Astrocyte (in vitro differentiated cells and primary cell): ENCODE data around the gene CCND1. TPM values are rescaled to one million over a fixed set of nuclear protein-coding genes. Genes with fewer than 3 reads are reported as not detected.

Experiments
- DNase-seq: peaks from one replicate; pipeline ENCODE4 v3.0.0-alpha.2; 2010; ENCODE audit warnings: low read depth
- FAIRE-seq: peaks from 2 replicates; lab custom pipeline; 2011; peaks lifted over from hg19 to GRCh38; lab: Jason Lieb, UNC
- H2AFZ ChIP-seq: 2 replicates; pipeline ENCODE4 v1.6.0; 2012; ENCODE audit warnings: low read depth, low read length, inconsistent platforms
- H3K27ac ChIP-seq: 2 replicates; pipeline ENCODE4 v1.5.1; 2011; ENCODE audit warnings: low read depth, low read length, inconsistent platforms
- H3K27me3 ChIP-seq: 2 replicates; pipeline ENCODE4 v1.6.0; 2011; ENCODE audit warnings: low read length, inconsistent platforms; ENCODE audit not compliant: insufficient read depth
- H3K36me3 ChIP-seq: 2 replicates; pipeline ENCODE4 v1.5.1; 2011; ENCODE audit warnings: low read length, inconsistent platforms; ENCODE audit not compliant: insufficient read depth
- H3K4me1 ChIP-seq: 2 replicates; pipeline ENCODE4 v1.5.1; 2011; ENCODE audit warnings: low read length, inconsistent platforms; ENCODE audit not compliant: insufficient read depth
- H3K4me2 ChIP-seq: 2 replicates; pipeline ENCODE4 v1.6.0; 2012; ENCODE audit warnings: low read length, inconsistent platforms
- H3K4me3 ChIP-seq: 2 replicates; pipeline ENCODE4 v1.5.1; 2011; ENCODE audit warnings: low read depth, mild to moderate bottlenecking, low read length, inconsistent platforms; ENCODE audit not compliant: insufficient read depth
- H3K79me2 ChIP-seq: 2 replicates; pipeline ENCODE4 v1.6.0; 2012; ENCODE audit warnings: mild to moderate bottlenecking, low read length, inconsistent platforms; ENCODE audit not compliant: insufficient read depth
- H3K9ac ChIP-seq: 2 replicates; pipeline ENCODE4 v1.6.0; 2012; ENCODE audit warnings: mild to moderate bottlenecking, low read length, inconsistent platforms
- H3K9me3 ChIP-seq: 2 replicates; pipeline ENCODE4 v1.5.1; 2012; ENCODE audit warnings: low read depth, mild to moderate bottlenecking, low read length, inconsistent platforms; ENCODE audit not compliant: insufficient read depth
- H4K20me1 ChIP-seq: 2 replicates; pipeline ENCODE4 v1.6.0; 2012; ENCODE audit warnings: low read length, inconsistent platforms; ENCODE audit not compliant: insufficient read depth
- H3K27ac Mint-ChIP-seq: one replicate; pipeline ENCODE4 v1.8.0; 2021; ENCODE audit warnings: mild to moderate bottlenecking, mixed read lengths; ENCODE audit not compliant: unreplicated experiment
- H3K27me3 Mint-ChIP-seq: one replicate; pipeline ENCODE4 v1.8.0; 2021; ENCODE audit warnings: low read depth, mixed read lengths; ENCODE audit not compliant: unreplicated experiment
- H3K36me3 Mint-ChIP-seq: one replicate; pipeline ENCODE4 v1.8.0; 2021; ENCODE audit warnings: low read depth, mixed read lengths; ENCODE audit not compliant: unreplicated experiment
- H3K4me1 Mint-ChIP-seq: one replicate; pipeline ENCODE4 v1.8.0; 2021; ENCODE audit warnings: low read depth, mixed read lengths; ENCODE audit not compliant: unreplicated experiment
- H3K4me3 Mint-ChIP-seq: one replicate; pipeline ENCODE4 v1.8.0; 2021; ENCODE audit warnings: mild to moderate bottlenecking, moderate library complexity, mixed read lengths; ENCODE audit not compliant: unreplicated experiment
- H3K9me3 Mint-ChIP-seq: one replicate; pipeline ENCODE4 v1.8.0; 2021; ENCODE audit warnings: mild to moderate bottlenecking, mixed read lengths; ENCODE audit not compliant: unreplicated experiment
- CTCF ChIP-seq: IDR thresholded peaks from 2 replicates; pipeline ENCODE4 v1.5.1; 2011; ENCODE audit warnings: low read depth, mild to moderate bottlenecking, inconsistent platforms, low read length, moderate library complexity; ENCODE audit not compliant: insufficient read depth
- EZH2 ChIP-seq: IDR thresholded peaks from 2 replicates; pipeline ENCODE4 v1.6.1; 2012; ENCODE audit warnings: mild to moderate bottlenecking, low read length, inconsistent platforms; ENCODE audit not compliant: insufficient read depth
- total RNA-seq: library from RNA; stranded (reverse); gene quantifications from 2 replicates; pipeline ENCODE4 v1.2.1, GENCODE V29; 2021

Gene CCND1
- total RNA-seq, 1 donor from 2014 or later = 482 TPM

DNA sequence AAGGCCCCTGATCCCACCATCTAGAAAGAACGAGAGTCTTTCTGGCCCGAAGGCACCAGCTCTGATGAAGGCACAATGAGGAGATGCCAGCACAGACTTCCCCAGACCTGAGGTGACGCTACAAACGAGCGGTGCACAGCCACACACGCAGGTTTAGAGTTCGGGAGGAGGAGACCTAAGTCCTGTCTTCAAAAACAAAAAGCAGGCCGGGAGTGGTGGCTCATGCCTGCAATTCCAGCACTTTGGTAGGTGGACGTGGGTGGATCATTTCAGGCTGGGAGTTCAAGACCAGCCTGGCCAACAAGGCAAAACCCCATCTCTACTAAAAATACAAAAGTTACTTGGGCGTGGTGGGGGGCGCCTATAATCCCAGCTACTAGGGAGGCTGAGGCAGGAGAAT is 24.7 kb downstream of the CCND1 start:
- FAIRE-seq (no peak), DNase-seq (no peak)
- Histone ChIP-seq H2AFZ (no peak overlapping the region), H3K79me2 (peaks cover 5% of the 10 kb centered on the region), H3K4me1 (peaks cover 8% of the 10 kb centered on the region), H3K4me3 (no peak overlapping the region), H3K4me2 (no peak overlapping the region), H3K36me3 (peaks cover 18% of the 10 kb centered on the region), H3K27me3 (no peaks in the 10 kb centered on the region), H4K20me1 (peaks cover 33% of the 10 kb centered on the region), H3K27ac (no peak overlapping the region), H3K9ac (no peak overlapping the region), H3K9me3 (no peaks in the 10 kb centered on the region)
- Mint-ChIP-seq H3K27ac (no peak overlapping the region), H3K36me3 (peaks cover 31% of the 10 kb centered on the region), H3K27me3 (peaks cover 2% of the 10 kb centered on the region), H3K4me1 (peaks cover 5% of the 10 kb centered on the region), H3K9me3 (no peaks in the 10 kb centered on the region), H3K4me3 (no peak overlapping the region)
- TF ChIP-seq CTCF (no peak), EZH2 (no peak)

- no peak overlapping the region for H3K4me3 Mint-ChIP-seq
- Histone ChIP-seq H3K27ac (no peak overlapping the region), H4K20me1 (peaks cover 34% of the 10 kb centered on the region), H3K9ac (no peak overlapping the region), H3K9me3 (no peaks in the 10 kb centered on the region), H3K36me3 (peaks cover 20% of the 10 kb centered on the region), H3K79me2 (peaks cover 5% of the 10 kb centered on the region), H2AFZ (no peak overlapping the region), H3K4me2 (no peak overlapping the region), H3K27me3 (no peaks in the 10 kb centered on the region), H3K4me3 (no peak overlapping the region), H3K4me1 (peaks cover 8% of the 10 kb centered on the region)
- H3K4me1 Mint-ChIP-seq = peaks cover 5% of the 10 kb centered on the region
- peaks cover 2% of the 10 kb centered on the region for H3K27me3 Mint-ChIP-seq
- no peaks in the 10 kb centered on the region for H3K9me3 Mint-ChIP-seq
- H3K27ac Mint-ChIP-seq = no peak overlapping the region
- DNase-seq = no peak
- FAIRE-seq = no peak
- TF ChIP-seq CTCF = no peak
- H3K36me3 Mint-ChIP-seq = peaks cover 31% of the 10 kb centered on the region
Observed at GRCh38 chr11:69666261-69666660, 25.3 kb downstream of the CCND1 start.

DNA sequence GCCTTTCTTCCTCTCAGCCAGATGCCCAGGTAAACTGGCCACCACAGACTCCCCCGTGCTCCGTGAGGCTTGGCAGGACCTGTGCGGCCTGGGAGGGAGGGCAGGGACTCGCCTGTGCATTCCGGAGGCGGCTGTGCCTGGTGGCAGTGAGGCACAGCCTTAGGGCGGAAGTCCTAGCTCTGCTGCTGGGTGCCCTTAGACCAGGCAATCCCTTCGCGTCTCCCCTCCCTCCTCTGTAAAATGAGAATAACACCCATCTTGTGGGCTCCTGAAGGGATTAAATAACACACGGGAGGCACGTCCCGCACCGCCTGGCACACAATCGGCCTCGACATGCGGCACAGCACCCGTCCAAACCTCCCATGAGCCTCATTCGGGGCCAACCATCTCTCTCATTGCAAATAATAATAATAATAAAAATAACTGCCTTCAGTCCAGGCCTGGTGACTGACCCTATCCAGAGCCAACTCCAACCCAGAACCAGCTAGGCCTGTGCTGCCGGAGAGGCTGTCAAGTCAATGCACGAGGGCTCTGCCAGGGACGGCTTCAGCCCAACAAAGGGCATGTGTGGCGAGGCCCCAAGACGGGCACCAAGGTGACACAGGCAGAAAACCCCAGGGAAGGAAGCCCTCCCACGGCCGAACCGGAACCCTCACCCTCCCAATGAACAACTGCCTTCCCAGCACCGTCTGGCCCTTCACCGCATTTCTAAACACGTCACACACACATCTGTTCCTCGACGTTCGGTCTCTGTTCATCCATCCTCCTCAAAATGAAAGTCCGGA is 26.0 kb downstream of the CCND1 start:
- H4K20me1 ChIP-seq = peaks cover 34% of the 10 kb centered on the region
- no peak overlapping the region for H3K4me3 ChIP-seq
- DNase-seq (no peak), FAIRE-seq (no peak)
- H3K4me1 Mint-ChIP-seq = peaks cover 4% of the 10 kb centered on the region
- peaks cover 8% of the 10 kb centered on the region for H3K4me1 ChIP-seq
- H3K79me2 ChIP-seq = peaks cover 6% of the 10 kb centered on the region
- TF ChIP-seq CTCF (no peak), EZH2 (no peak)
- H3K4me3 Mint-ChIP-seq = no peak overlapping the region
- no peaks in the 10 kb centered on the region for H3K9me3 Mint-ChIP-seq
- peaks cover 30% of the 10 kb centered on the region for H3K36me3 Mint-ChIP-seq
- peaks cover 2% of the 10 kb centered on the region for H3K27me3 Mint-ChIP-seq
- no peak overlapping the region for H3K27ac Mint-ChIP-seq
- H3K27me3 ChIP-seq = no peaks in the 10 kb centered on the region
- H3K36me3 ChIP-seq = peaks cover 26% of the 10 kb centered on the region
- no peak overlapping the region for H3K9ac ChIP-seq
- no peak overlapping the region for H2AFZ ChIP-seq
- no peak overlapping the region for H3K27ac ChIP-seq
- H3K4me2 ChIP-seq = no peak overlapping the region
- H3K9me3 ChIP-seq = no peaks in the 10 kb centered on the region
